ENCODE measurements around the gene AGBL2.
"Not testable (repeated sequence)": the region's sequence is repeated elsewhere in the genome, so short reads cannot be mapped to it uniquely, and the experiment has no call there.

AGBL2 gene

DNA sequence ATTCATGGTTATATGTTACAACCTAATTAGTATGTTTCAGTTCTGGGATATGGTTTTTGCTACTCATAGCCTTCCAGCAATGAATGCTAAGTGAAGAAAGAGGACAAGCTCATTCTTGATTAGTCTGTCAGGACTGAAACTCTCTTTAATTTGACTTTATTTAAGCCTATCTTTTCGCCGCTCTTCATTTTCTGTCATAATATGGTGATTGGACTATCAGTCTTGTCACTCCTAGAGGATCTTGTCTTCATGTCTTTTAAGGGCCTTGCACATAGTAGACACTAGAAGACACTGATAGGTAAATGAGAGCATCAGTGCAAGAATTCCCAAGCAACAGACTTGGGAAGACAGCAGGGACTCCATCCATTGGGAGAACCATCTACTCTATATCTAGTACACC lies 53.9 kb downstream of the AGBL2 start:
- Histone ChIP-seq H3K4me1 (ENCODE audit: control insufficient read depth, insufficient read depth, low read length, poor library complexity, severe bottlenecking) (peaks cover 5% of the 10 kb centered on the region), H3K9me3 (ENCODE audit: control insufficient read depth, low read length) (no peaks in the 10 kb centered on the region), H3K4me3 (ENCODE audit: extremely low read depth, insufficient read depth, low read length, poor library complexity, severe bottlenecking) (no peak overlapping the region), H3K27ac (ENCODE audit: low read depth, low read length, severe bottlenecking) (no peak overlapping the region), H3K36me3 (ENCODE audit: control insufficient read depth, insufficient read depth, low read length) (no peaks in the 10 kb centered on the region)
- WGBS, 2 experiments (ENCODE audit: insufficient coverage in 2 of 2) = 90% methylated on average over 2 of the region's 2 CpGs; no CpG with 5 or more reads in 1 of the 2 experiments

GRCh38 chr11:47659276-47659675 lies 55.9 kb downstream of the AGBL2 start:
- Histone ChIP-seq H3K4me3 (ENCODE audit: extremely low read depth, insufficient read depth, low read length, poor library complexity, severe bottlenecking) (no peak overlapping the region), H3K4me1 (ENCODE audit: control insufficient read depth, insufficient read depth, low read length, poor library complexity, severe bottlenecking) (no peaks in the 10 kb centered on the region), H3K36me3 (ENCODE audit: control insufficient read depth, insufficient read depth, low read length) (no peaks in the 10 kb centered on the region), H3K9me3 (ENCODE audit: control insufficient read depth, low read length) (no peaks in the 10 kb centered on the region), H3K27ac (ENCODE audit: low read depth, low read length, severe bottlenecking) (no peak overlapping the region)
- WGBS, 2 experiments (ENCODE audit: insufficient coverage in 2 of 2) = 82% methylated on average over 2 of the region's 4 CpGs; no CpG with 5 or more reads in 1 of the 2 experiments

DNA sequence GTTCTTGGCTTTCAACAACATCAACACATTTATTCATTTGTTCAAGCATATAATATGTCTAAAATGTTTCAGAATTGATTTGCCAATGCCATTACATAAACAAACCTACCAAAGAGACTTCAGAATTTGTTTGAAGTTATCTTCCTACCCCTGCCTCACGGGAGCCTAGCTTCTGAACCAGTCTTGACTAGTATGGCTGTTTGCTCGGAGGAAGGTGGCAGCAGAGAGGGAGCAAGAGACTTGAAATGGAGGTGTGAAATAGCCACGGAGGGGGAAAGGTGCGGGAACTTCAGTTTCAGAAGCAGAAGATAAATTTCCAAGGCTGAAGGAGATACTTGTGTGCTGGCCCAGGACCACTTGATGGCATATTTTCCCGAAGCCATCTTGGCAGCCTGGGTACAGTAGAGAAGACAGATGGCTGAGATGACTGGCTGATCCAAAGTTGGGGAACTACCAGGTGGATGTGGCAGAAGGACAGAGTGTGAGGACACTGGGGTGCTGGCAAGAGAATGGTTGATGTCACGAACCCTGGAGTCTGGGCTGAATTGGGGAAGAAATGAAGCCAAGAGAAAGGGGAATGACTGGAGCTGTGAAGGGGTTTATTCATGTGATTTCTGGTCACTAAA lies 58.8 kb downstream of the AGBL2 start:
- H3K4me1 ChIP-seq (ENCODE audit: control insufficient read depth, insufficient read depth, low read length, poor library complexity, severe bottlenecking) = no peaks in the 10 kb centered on the region
- 41 to 75% methylated on average over 3 to 6 of the region's 6 CpGs for WGBS, 2 experiments (ENCODE audit: insufficient coverage in 2 of 2)
- no peak overlapping the region for H3K4me3 ChIP-seq (ENCODE audit: extremely low read depth, insufficient read depth, low read length, poor library complexity, severe bottlenecking)
- H3K9me3 ChIP-seq (ENCODE audit: control insufficient read depth, low read length) = no peaks in the 10 kb centered on the region
- H3K27ac ChIP-seq (ENCODE audit: low read depth, low read length, severe bottlenecking) = no peak overlapping the region
- H3K36me3 ChIP-seq (ENCODE audit: control insufficient read depth, insufficient read depth, low read length) = no peaks in the 10 kb centered on the region

DNA sequence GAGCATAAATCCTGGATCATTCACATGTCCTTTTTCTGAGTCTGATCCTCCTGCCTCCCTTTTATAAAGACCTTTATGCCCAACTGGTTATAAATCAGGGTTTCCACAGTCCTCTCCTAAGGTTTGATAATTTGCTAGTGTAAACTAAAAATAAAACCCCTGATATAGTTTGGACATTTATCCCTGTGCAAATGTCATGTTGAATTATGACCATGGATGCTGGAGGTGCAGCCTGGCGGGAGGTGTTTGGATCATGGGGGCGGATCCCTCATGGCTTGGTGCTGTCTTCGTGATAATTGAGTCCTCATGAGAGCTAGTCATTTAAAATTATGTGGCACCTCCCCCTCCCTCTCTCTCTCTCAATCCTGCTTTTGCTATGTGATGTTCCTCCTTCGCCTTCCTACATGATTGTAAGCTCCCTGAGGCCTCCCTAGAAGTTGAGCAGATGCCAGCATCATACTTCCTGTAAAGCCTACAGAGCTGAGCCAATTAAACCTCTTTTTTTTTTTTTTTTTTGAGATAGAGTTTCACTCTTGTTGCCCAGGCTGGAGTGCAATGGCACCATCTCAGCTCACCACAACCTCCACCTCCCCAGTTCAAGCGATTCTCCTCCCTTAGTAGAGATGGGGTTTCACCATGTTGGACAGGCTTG lies 63.2 kb downstream of the AGBL2 start:
- no peaks in the 10 kb centered on the region for H3K36me3 ChIP-seq (ENCODE audit: control insufficient read depth, insufficient read depth, low read length)
- H3K27ac ChIP-seq (ENCODE audit: low read depth, low read length, severe bottlenecking) = no peak overlapping the region
- H3K4me3 ChIP-seq (ENCODE audit: extremely low read depth, insufficient read depth, low read length, poor library complexity, severe bottlenecking) = no peak overlapping the region
- H3K9me3 ChIP-seq (ENCODE audit: control insufficient read depth, low read length) = no peaks in the 10 kb centered on the region
- 91 to 95% methylated on average over 3 to 4 of the region's 5 CpGs for WGBS, 2 experiments (ENCODE audit: insufficient coverage in 2 of 2)
- no peaks in the 10 kb centered on the region for H3K4me1 ChIP-seq (ENCODE audit: control insufficient read depth, insufficient read depth, low read length, poor library complexity, severe bottlenecking)

DNA sequence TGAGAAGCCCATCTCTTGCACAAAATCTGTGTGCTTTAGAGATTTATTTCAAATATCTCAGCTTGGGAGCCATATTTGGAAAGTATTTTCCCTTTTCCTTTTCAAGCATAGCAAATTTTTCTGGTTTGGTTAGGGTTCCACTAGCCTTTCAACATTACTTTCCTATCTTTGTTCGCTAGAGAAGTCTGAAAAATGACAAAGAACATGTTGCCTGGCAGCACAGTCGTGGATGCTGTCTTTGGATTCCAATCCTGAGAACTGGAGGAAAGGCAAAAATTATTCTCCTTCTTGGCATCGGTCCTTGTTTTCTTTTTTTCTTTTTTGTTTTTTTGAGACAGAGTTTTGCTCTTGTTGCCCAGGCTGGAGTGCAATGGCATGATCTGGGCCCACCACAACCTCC lies 65.9 kb downstream of the AGBL2 start:
- Histone ChIP-seq H3K27ac (ENCODE audit: low read depth, low read length, severe bottlenecking) (no peak overlapping the region), H3K4me3 (ENCODE audit: extremely low read depth, insufficient read depth, low read length, poor library complexity, severe bottlenecking) (no peak overlapping the region), H3K4me1 (ENCODE audit: control insufficient read depth, insufficient read depth, low read length, poor library complexity, severe bottlenecking) (no peaks in the 10 kb centered on the region), H3K36me3 (ENCODE audit: control insufficient read depth, insufficient read depth, low read length) (no peaks in the 10 kb centered on the region), H3K9me3 (ENCODE audit: control insufficient read depth, low read length) (no peaks in the 10 kb centered on the region)
- WGBS, 2 experiments (ENCODE audit: insufficient coverage in 2 of 2) = 87 to 100% methylated on average over 2 to 3 of the region's 3 CpGs

DNA sequence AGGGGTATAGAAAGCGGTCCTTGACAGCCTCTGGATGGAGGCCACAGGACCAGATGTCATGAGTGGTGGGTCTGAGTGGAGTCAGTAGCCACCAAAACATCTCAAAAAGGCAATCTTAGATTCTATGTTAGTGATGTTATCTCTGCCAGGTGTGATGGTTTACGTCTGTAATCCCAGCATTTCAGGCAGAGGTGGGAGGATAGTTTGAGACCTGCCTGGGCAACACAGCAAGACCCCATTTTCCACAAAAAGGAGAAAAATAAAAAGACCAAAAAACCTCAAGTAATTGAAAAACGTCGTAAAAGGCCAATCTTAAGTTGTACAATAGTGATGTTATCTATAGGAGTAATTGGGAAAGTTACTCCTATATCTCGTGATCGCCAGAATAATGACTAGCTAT lies 69.2 kb downstream of the AGBL2 start:
- WGBS, 2 experiments (ENCODE audit: insufficient coverage in 2 of 2) = 92 to 100% methylated on average over 3 to 5 of the region's 6 CpGs

GRCh38 chr11:47645500-47645899 lies 69.7 kb downstream of the AGBL2 start:
- no peaks in the 10 kb centered on the region for H3K9me3 ChIP-seq (ENCODE audit: control insufficient read depth, low read length)
- no peaks in the 10 kb centered on the region for H3K36me3 ChIP-seq (ENCODE audit: control insufficient read depth, insufficient read depth, low read length)
- H3K4me1 ChIP-seq (ENCODE audit: control insufficient read depth, insufficient read depth, low read length, poor library complexity, severe bottlenecking) = peaks cover 2% of the 10 kb centered on the region
- 91 to 93% methylated on average over 6 of the region's 6 CpGs for WGBS, 2 experiments (ENCODE audit: insufficient coverage in 2 of 2)
- H3K27ac ChIP-seq (ENCODE audit: low read depth, low read length, severe bottlenecking) = no peak overlapping the region
- no peak overlapping the region for H3K4me3 ChIP-seq (ENCODE audit: extremely low read depth, insufficient read depth, low read length, poor library complexity, severe bottlenecking)

More for the DNA sequence above, 69.2 kb downstream of the AGBL2 start:
- no peaks in the 10 kb centered on the region for H3K9me3 ChIP-seq (ENCODE audit: control insufficient read depth, low read length)
- no peaks in the 10 kb centered on the region for H3K36me3 ChIP-seq (ENCODE audit: control insufficient read depth, insufficient read depth, low read length)
- peaks cover 1% of the 10 kb centered on the region for H3K4me1 ChIP-seq (ENCODE audit: control insufficient read depth, insufficient read depth, low read length, poor library complexity, severe bottlenecking)
- H3K27ac ChIP-seq (ENCODE audit: low read depth, low read length, severe bottlenecking) = no peak overlapping the region
- H3K4me3 ChIP-seq (ENCODE audit: extremely low read depth, insufficient read depth, low read length, poor library complexity, severe bottlenecking) = no peak overlapping the region

DNA sequence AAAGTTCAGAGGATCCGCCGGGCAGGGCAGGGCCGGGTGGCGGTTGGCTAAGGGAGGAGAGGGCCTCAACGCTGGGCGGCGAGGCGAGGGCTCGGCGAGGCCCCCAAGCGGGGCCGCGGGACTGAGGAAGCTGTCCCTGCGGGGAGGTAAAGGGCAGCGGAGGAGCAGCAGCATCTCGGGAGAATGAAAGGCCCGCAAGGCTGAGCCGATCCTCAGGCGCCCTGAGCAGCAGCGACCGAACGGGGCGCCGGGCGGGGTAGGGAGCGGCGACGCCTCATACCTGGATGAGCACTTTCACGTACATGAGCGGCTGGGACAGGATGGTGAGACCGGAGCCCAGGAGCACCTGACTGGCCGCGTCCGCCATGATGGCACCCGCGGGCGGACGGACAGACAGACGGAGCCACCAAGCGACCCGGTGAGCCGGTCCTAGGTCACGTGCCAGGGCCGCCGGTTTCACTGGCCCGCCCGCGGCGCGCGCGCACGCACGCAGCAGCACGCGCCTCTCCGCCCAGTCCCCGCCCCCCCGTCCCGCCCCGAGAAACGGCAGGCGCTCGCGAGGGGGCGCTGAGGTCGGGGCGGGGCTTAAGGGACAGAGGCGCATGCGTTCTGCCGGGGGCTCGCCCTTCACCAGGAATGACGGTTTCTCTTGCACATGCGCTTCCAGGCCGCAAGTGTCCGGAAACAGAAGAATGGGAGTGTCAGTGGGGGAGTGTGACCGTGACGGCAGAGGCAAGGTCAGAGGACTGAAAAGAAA lies 72.9 kb downstream of the AGBL2 start, which contains the start of gene MTCH2:
Gene MTCH2 (minus strand): TSS at position 461 of the 757 bp plus-strand sequence. CDS start 94 bp downstream, at position 367.
- 0% methylated on average over 58 to 77 of the region's 78 CpGs for WGBS, 2 experiments (ENCODE audit: insufficient coverage in 2 of 2)
- Histone ChIP-seq H3K27ac (ENCODE audit: low read depth, low read length, severe bottlenecking) (peak within 1 kb of the TSS; percentile 92), H3K9me3 (ENCODE audit: control insufficient read depth, low read length) (no peaks in the 10 kb centered on the region), H3K36me3 (ENCODE audit: control insufficient read depth, insufficient read depth, low read length) (peaks cover 18% of the 10 kb centered on the region), H3K4me3 (ENCODE audit: extremely low read depth, insufficient read depth, low read length, poor library complexity, severe bottlenecking) (peak within 1 kb of the TSS; percentile 82), H3K4me1 (ENCODE audit: control insufficient read depth, insufficient read depth, low read length, poor library complexity, severe bottlenecking) (peaks cover 2% of the 10 kb centered on the region)

GRCh38 chr11:47641600-47642098 lies 73.5 kb downstream of the AGBL2 start:
- WGBS, 2 experiments (ENCODE audit: insufficient coverage in 2 of 2) = 0 to 6% methylated on average over 5 to 8 of the region's 14 CpGs
- H3K36me3 ChIP-seq (ENCODE audit: control insufficient read depth, insufficient read depth, low read length) = peaks cover 24% of the 10 kb centered on the region
- H3K27ac ChIP-seq (ENCODE audit: low read depth, low read length, severe bottlenecking) = peak overlapping the region; percentile 92
- H3K4me3 ChIP-seq (ENCODE audit: extremely low read depth, insufficient read depth, low read length, poor library complexity, severe bottlenecking) = peak overlapping the region; percentile 82
- no peaks in the 10 kb centered on the region for H3K9me3 ChIP-seq (ENCODE audit: control insufficient read depth, low read length)
- peaks cover 2% of the 10 kb centered on the region for H3K4me1 ChIP-seq (ENCODE audit: control insufficient read depth, insufficient read depth, low read length, poor library complexity, severe bottlenecking)

- 97 to 100% methylated on average over 4 to 5 of the region's 6 CpGs for WGBS, 2 experiments (ENCODE audit: insufficient coverage in 2 of 2)
- H3K36me3 ChIP-seq (ENCODE audit: control insufficient read depth, insufficient read depth, low read length) = peaks cover 36% of the 10 kb centered on the region
- H3K4me3 ChIP-seq (ENCODE audit: extremely low read depth, insufficient read depth, low read length, poor library complexity, severe bottlenecking); H3K4me1 ChIP-seq (ENCODE audit: control insufficient read depth, insufficient read depth, low read length, poor library complexity, severe bottlenecking); H3K27ac ChIP-seq (ENCODE audit: low read depth, low read length, severe bottlenecking); H3K9me3 ChIP-seq (ENCODE audit: control insufficient read depth, low read length): not testable (repeated sequence)
These were observed 74.7 kb downstream of the AGBL2 start for GRCh38 chr11:47640506-47640905.
